ENCODE results near the gene RASSF1. TPM values are rescaled to one million over a fixed set of nuclear protein-coding genes. Genes with fewer than 3 reads are reported as not detected.
A peak's percentile ranks its signal among the peaks of the same experiment; 100 is the strongest.

Gene RASSF1
- total and polyA plus RNA-seq, 2 of the 13 experiments (the other 11 are each of a cell fraction or from before 2014, with no cell fraction given), result 10.2 to 27.5 TPM

- TF ChIP-seq ZBTB40 (IDR thresholded peaks at IDR 0.05) (no peak), ZBTB40 (CRISPR knock-in tag; IDR thresholded peaks at IDR 0.05) (no peak), ZNF503 (CRISPR knock-in tag; IDR thresholded peaks at IDR 0.05) (no peak), NR2C2 (CRISPR knock-in tag; IDR thresholded peaks at IDR 0.05; ENCODE audit: borderline replicate concordance) (peak; percentile 61; the same call in 1 of the 2 replicates), RAD21 (CRISPR knock-in tag; IDR thresholded peaks at IDR 0.05) (peak; percentile 95), BCL6 (CRISPR knock-in tag; IDR thresholded peaks at IDR 0.05) (no peak; the same call in 1 of the 2 replicates), GMEB1 (CRISPR knock-in tag; IDR thresholded peaks at IDR 0.05; ENCODE audit: borderline replicate concordance) (peak; percentile 28; the same call in 1 of the 2 replicates), NCOR1 (IDR thresholded peaks at IDR 0.05; ENCODE audit: borderline replicate concordance, low read length) (peak; percentile 65; the same call in 1 of the 2 replicates), NFIC (IDR thresholded peaks at IDR 0.05; ENCODE audit: low read length) (no peak), MXD3 (CRISPR knock-in tag; IDR thresholded peaks at IDR 0.05) (peak; percentile 44; the same call in 1 of the 2 replicates), BORCS8-MEF2B (CRISPR knock-in tag; IDR thresholded peaks at IDR 0.05) (no peak), ZNF614 (CRISPR knock-in tag; IDR thresholded peaks at IDR 0.05; ENCODE audit: borderline replicate concordance) (0 out of 2 replicates have a peak, but pooled peaks have one; percentile 38), PITX1 (CRISPR knock-in tag; IDR thresholded peaks at IDR 0.05) (no peak), HIVEP1 (CRISPR knock-in tag; IDR thresholded peaks at IDR 0.05) (peak; percentile 25), ZFX (CRISPR knock-in tag; IDR thresholded peaks at IDR 0.05; ENCODE audit: low read depth) (peak; percentile 75)
These were observed 16.1 kb downstream of the RASSF1 start (continued) for GRCh38 chr3:50324351-50325112.
